Keratinocyte (primary cell): ENCODE measurements around the gene MACF1. TPM values are rescaled to one million over a fixed set of nuclear protein-coding genes. Genes with fewer than 3 reads are reported as not detected.
"Not testable (repeated sequence)": the region's sequence is repeated elsewhere in the genome, so short reads cannot be mapped to it uniquely, and the experiment has no call there.

Experiments
- DNase-seq: peaks from one replicate; pipeline ENCODE4 v3.0.0-alpha.2; 2011; ENCODE audit warnings: low read depth, missing footprints, low spot score
- FAIRE-seq: peaks from 2 replicates; lab custom pipeline; 2011; peaks lifted over from hg19 to GRCh38; lab: Jason Lieb, UNC
- H2AFZ ChIP-seq: 2 replicates; pipeline ENCODE4 v1.6.0; 2012; ENCODE audit warnings: low read length, control low read depth, inconsistent platforms; ENCODE audit not compliant: control insufficient read depth
- H3K27ac ChIP-seq: 2 replicates; pipeline ENCODE4 v1.5.1; 2011; ENCODE audit warnings: low read length; ENCODE audit not compliant: control insufficient read depth, insufficient read depth
- H3K27me3 ChIP-seq: 3 replicates; pipeline ENCODE4 v1.6.0; 2011; ENCODE audit warnings: low read length; ENCODE audit not compliant: control insufficient read depth, insufficient read depth; ENCODE audit errors: extremely low read depth
- H3K36me3 ChIP-seq, 2 experiments: 2 replicates in 1 of 2; 3 replicates in 1 of 2; pipeline ENCODE4 v1.5.1; 2011; ENCODE audit warnings: low read length in 2 of 2, mild to moderate bottlenecking in 1 of 2; ENCODE audit not compliant: control insufficient read depth in 2 of 2, insufficient read depth in 2 of 2; ENCODE audit errors: extremely low read depth in 1 of 2
- H3K4me1 ChIP-seq: 3 replicates; pipeline ENCODE4 v1.5.1; 2011; ENCODE audit warnings: low read length; ENCODE audit not compliant: control insufficient read depth, insufficient read depth; ENCODE audit errors: extremely low read depth
- H3K4me2 ChIP-seq: 3 replicates; pipeline ENCODE4 v1.6.0; 2011; ENCODE audit warnings: low read depth, low read length; ENCODE audit not compliant: control insufficient read depth, insufficient read depth; ENCODE audit errors: extremely low read depth
- H3K4me3 ChIP-seq, 3 experiments: fragments of 200-600 bp in 1 of 3; sonication (generic) in 1 of 3; 2 replicates in 2 of 3; 3 replicates in 1 of 3; pipeline ENCODE4 v1.5.1; 2011 to 2016; ENCODE audit warnings: low read length in 3 of 3, mild to moderate bottlenecking in 3 of 3, control low read depth in 2 of 3, inconsistent platforms in 1 of 3, low read depth in 1 of 3, mixed read lengths in 1 of 3, mixed run types in 1 of 3, moderate library complexity in 1 of 3; ENCODE audit not compliant: control insufficient read depth in 2 of 3, insufficient read depth in 2 of 3; ENCODE audit errors: extremely low read depth in 1 of 3
- H3K79me2 ChIP-seq: 2 replicates; pipeline ENCODE4 v1.6.0; 2012; ENCODE audit warnings: low read length; ENCODE audit not compliant: control insufficient read depth, insufficient read depth
- H3K9ac ChIP-seq: 3 replicates; pipeline ENCODE4 v1.6.0; 2011; ENCODE audit warnings: low read length; ENCODE audit not compliant: control insufficient read depth, insufficient read depth; ENCODE audit errors: extremely low read depth
- H3K9me1 ChIP-seq: 3 replicates; pipeline ENCODE4 v1.6.0; 2011; ENCODE audit warnings: low read length; ENCODE audit not compliant: control insufficient read depth, insufficient read depth; ENCODE audit errors: extremely low read depth
- H3K9me3 ChIP-seq: 2 replicates; pipeline ENCODE4 v1.5.1; 2012; ENCODE audit warnings: low read depth, low read length; ENCODE audit not compliant: control insufficient read depth
- H4K20me1 ChIP-seq: 3 replicates; pipeline ENCODE4 v1.6.0; 2011; ENCODE audit warnings: low read length; ENCODE audit not compliant: control insufficient read depth, insufficient read depth; ENCODE audit errors: extremely low read depth
- EZH2 ChIP-seq: IDR thresholded peaks from one replicate; pipeline ENCODE4 v1.6.1; 2012; ENCODE audit warnings: inconsistent platforms, mild to moderate bottlenecking, low read length, moderate library complexity
- dilution Hi-C: fragments of 300-500 bp; cut with MboI; formaldehyde crosslinking; loops from one replicate; pipeline ENCODE4 v1.7.0; 2020; ENCODE audit warnings: low sequenced_read_pairs; ENCODE audit not compliant: extremely low pct_ligation_motif_present
- polyA plus RNA-seq, 5 experiments: library from polyadenylated mRNA; depleted of rRNA in 3 of 5; stranded (reverse) in 3 of 5; stranded (forward) in 1 of 5; unstranded in 1 of 5; fragments of >200 nt; gene quantifications; 1 replicate in 1 of 5; 2 replicates in 3 of 5; 3 replicates in 1 of 5; pipeline versions ENCODE4 v1.2.1 to v1.2.3, GENCODE V29; 2011 to 2012; ENCODE audit warnings: missing spikeins in 2 of 5, low read depth in 1 of 5, low replicate concordance in 1 of 5

The MACF1 gene
- polyA plus RNA-seq, 1 donor (not counting 4 experiments of a cell fraction or from before 2014, with no cell fraction given): 111 TPM

GRCh38 chr1:39492118-39493042 lies 287.9 kb downstream of the MACF1 start:
- H2AFZ ChIP-seq, H3K4me3 ChIP-seq, H3K36me3 ChIP-seq, H3K9me3 ChIP-seq, DNase-seq, H4K20me1 ChIP-seq, FAIRE-seq, H3K79me2 ChIP-seq, H3K4me2 ChIP-seq, H3K27ac ChIP-seq, H3K4me1 ChIP-seq, dilution Hi-C loops, H3K9me1 ChIP-seq, H3K9ac ChIP-seq: not testable (repeated sequence)
- H3K27me3 ChIP-seq: peaks cover 18% of the 10 kb centered on the region
- peak; percentile 56 for TF ChIP-seq EZH2

- DNase-seq, FAIRE-seq, H3K9me3 ChIP-seq: not testable (repeated sequence)
Observed at GRCh38 chr1:39493043-39493810, 288.7 kb downstream of the MACF1 start.

More at GRCh38 chr1:39493043-39493810, 288.7 kb downstream of the MACF1 start:
- H3K9me1 ChIP-seq, H3K9ac ChIP-seq, H3K36me3 ChIP-seq, H3K79me2 ChIP-seq, H3K4me3 ChIP-seq, H2AFZ ChIP-seq, H3K4me1 ChIP-seq, H3K27ac ChIP-seq, dilution Hi-C loops, H4K20me1 ChIP-seq, H3K4me2 ChIP-seq: not testable (repeated sequence)
- H3K27me3 ChIP-seq: peaks cover 18% of the 10 kb centered on the region
